Endothelial cell of umbilical vein (primary cell): ENCODE results near the gene OPCML. TPM values are rescaled to one million over a fixed set of nuclear protein-coding genes. Genes with fewer than 3 reads are reported as not detected.

ENCODE experiments used
- BruUV-seq: library from RNA; stranded (reverse); fragments of 400-500 nt; replicated peaks from 2 replicates; lab custom pipeline; 2021; lab: Mats Ljungman, UMichigan
- CTCF ChIA-PET: fragments of 300-600, 350-600 bp; sonication (Branson Sonifier 250); formaldehyde crosslinking; loops from one replicate; lab custom pipeline; 2021; ENCODE audit warnings: antibody characterized with exemption, inconsistent platforms; lab: Charles Lee
- POLR2A ChIA-PET: fragments of 300-600, 350-600 bp; sonication (Branson Sonifier 250); formaldehyde crosslinking; loops from one replicate; lab custom pipeline; 2021; ENCODE audit warnings: antibody characterized with exemption, inconsistent platforms; lab: Charles Lee
- DNase-seq: peaks from one replicate; pipeline ENCODE4 v3.0.0-alpha.2; 2011; ENCODE audit warnings: low read depth, low spot score
- FAIRE-seq: peaks from 2 replicates; lab custom pipeline; 2011; peaks lifted over from hg19 to GRCh38; lab: Jason Lieb, UNC
- H2AFZ ChIP-seq: 2 replicates; pipeline ENCODE4 v1.6.0; 2012; ENCODE audit warnings: low read depth, low read length, control low read depth, inconsistent platforms
- H3K27ac ChIP-seq: 2 replicates; pipeline ENCODE4 v1.5.1; 2011; ENCODE audit warnings: low read depth, mild to moderate bottlenecking, control low read depth, low read length, moderate library complexity; ENCODE audit not compliant: insufficient read depth
- H3K27me3 ChIP-seq, 2 experiments: 2 replicates each; pipeline versions ENCODE4 v1.6.0 to v1.6.1; 2011; ENCODE audit warnings: low read length in 2 of 2, mixed read lengths in 1 of 2; ENCODE audit not compliant: control insufficient read depth in 2 of 2, insufficient read depth in 2 of 2
- H3K36me3 ChIP-seq, 2 experiments: 2 replicates in 1 of 2; 3 replicates in 1 of 2; pipeline ENCODE4 v1.5.1; 2011; ENCODE audit warnings: low read length in 2 of 2, mild to moderate bottlenecking in 1 of 2, moderate library complexity in 1 of 2; ENCODE audit not compliant: control insufficient read depth in 2 of 2, insufficient read depth in 2 of 2; ENCODE audit errors: extremely low read depth in 1 of 2
- H3K4me1 ChIP-seq: 3 replicates; pipeline ENCODE4 v1.5.1; 2011; ENCODE audit warnings: mild to moderate bottlenecking, low read length; ENCODE audit not compliant: control insufficient read depth, insufficient read depth; ENCODE audit errors: extremely low read depth
- H3K4me2 ChIP-seq: 2 replicates; pipeline ENCODE4 v1.6.1; 2011; ENCODE audit warnings: low read length, control low read depth, mixed read lengths; ENCODE audit not compliant: insufficient read depth
- H3K4me3 ChIP-seq, 3 experiments: fragments of 200-600 bp in 1 of 3; sonication (generic), shearing (Covaris generic) in 1 of 3; replicated peaks in 1 of 3; 2 replicates each; pipeline ENCODE4 v1.5.1; 2011 to 2016; ENCODE audit warnings: control low read depth in 3 of 3, low read length in 3 of 3, mild to moderate bottlenecking in 2 of 3, inconsistent platforms in 1 of 3, low read depth in 1 of 3, moderate library complexity in 1 of 3; ENCODE audit not compliant: insufficient read depth in 1 of 3
- H3K79me2 ChIP-seq: 2 replicates; pipeline ENCODE4 v1.6.0; 2012; ENCODE audit warnings: low read length, inconsistent platforms; ENCODE audit not compliant: control insufficient read depth, insufficient read depth
- H3K9ac ChIP-seq: replicated peaks from 2 replicates; pipeline ENCODE3; 2011; ENCODE audit warnings: low read length, control low read depth; ENCODE audit not compliant: insufficient read depth; ENCODE audit errors: extremely low read depth
- H3K9me1 ChIP-seq: replicated peaks from 3 replicates; pipeline ENCODE4 v1.6.0; 2011; ENCODE audit warnings: mild to moderate bottlenecking, low read length; ENCODE audit not compliant: control insufficient read depth, insufficient read depth; ENCODE audit errors: extremely low read depth
- H3K9me3 ChIP-seq: replicated peaks from 2 replicates; pipeline ENCODE4 v1.5.1; 2012; ENCODE audit warnings: low read length, inconsistent platforms; ENCODE audit not compliant: control insufficient read depth, insufficient read depth
- H4K20me1 ChIP-seq: replicated peaks from 2 replicates; pipeline ENCODE3; 2011; ENCODE audit warnings: mild to moderate bottlenecking, low read length; ENCODE audit not compliant: control insufficient read depth, insufficient read depth; ENCODE audit errors: extremely low read depth
- EZH2 ChIP-seq: IDR thresholded peaks from 2 replicates; pipeline ENCODE4 v1.6.1; 2012; ENCODE audit warnings: borderline replicate concordance, low read depth, mild to moderate bottlenecking, moderate library complexity, low read length, inconsistent platforms; ENCODE audit not compliant: severe bottlenecking
- FOS ChIP-seq: IDR thresholded peaks from 2 replicates; pipeline ENCODE4 v1.6.1; 2011; ENCODE audit warnings: mild to moderate bottlenecking, low read length, moderate library complexity, borderline replicate concordance; ENCODE audit not compliant: insufficient read depth
- GATA2 ChIP-seq: IDR thresholded peaks from 2 replicates; pipeline ENCODE4 v1.7.0; 2011; ENCODE audit warnings: low read depth, mild to moderate bottlenecking, moderate library complexity, mixed read lengths, low read length; ENCODE audit not compliant: insufficient read length, insufficient read depth
- JUN ChIP-seq: IDR thresholded peaks from 2 replicates; pipeline ENCODE4 v1.6.1; 2011; ENCODE audit warnings: borderline replicate concordance, low read depth; ENCODE audit not compliant: insufficient read length, insufficient read depth
- MYC ChIP-seq: IDR thresholded peaks from one replicate; pipeline ENCODE4 v1.6.1; 2011; ENCODE audit warnings: mild to moderate bottlenecking, low read depth, low read length
- POLR2A ChIP-seq: IDR thresholded peaks from 2 replicates; pipeline ENCODE4 v1.6.1; 2012; ENCODE audit warnings: low read depth, mild to moderate bottlenecking, control low read depth, low read length
- POLR2AphosphoS5 ChIP-seq: IDR thresholded peaks from 2 replicates; pipeline ENCODE4 v1.6.1; 2012; ENCODE audit warnings: low read depth, mild to moderate bottlenecking, control low read depth, low read length, moderate library complexity; ENCODE audit not compliant: insufficient read depth
- dilution Hi-C: fragments of 300-500 bp; cut with MboI; formaldehyde crosslinking; loops from one replicate; pipeline ENCODE4 v1.15.0; 2019; ENCODE audit warnings: low sequenced_read_pairs; ENCODE audit not compliant: extremely low pct_ligation_motif_present
- intact Hi-C: fragments of 100-400 bp; cut with micrococcal nuclease; formaldehyde crosslinking; loops from one replicate; pipeline ENCODE4 v1.10.0; 2022
- polyA plus RNA-seq, 4 experiments: library from polyadenylated mRNA; depleted of rRNA in 3 of 4; stranded (reverse) in 3 of 4; unstranded in 1 of 4; fragments of >200 nt; gene quantifications; 2 replicates each; pipeline versions ENCODE4 v1.2.1 to v1.2.3, GENCODE V29; 2011 to 2012; ENCODE audit warnings: missing spikeins in 1 of 4
- total RNA-seq: library from RNA; stranded (reverse); gene quantifications from 2 replicates; pipeline ENCODE4 v1.2.3, GENCODE V29; 2021
- TF ChIP-seq, protein P1 (sequence below): IDR thresholded peaks from 2 replicates; pipeline ENCODE4 v1.6.1; 2011; ENCODE audit not compliant: insufficient read depth, insufficient read length
- TF ChIP-seq, protein P2 (sequence below), 2 donors: IDR thresholded peaks; 1 replicate in 1 of 2; 2 replicates in 1 of 2; pipeline ENCODE4 v1.5.1; 2011; ENCODE audit warnings: low read length in 2 of 2, mild to moderate bottlenecking in 2 of 2, moderate library complexity in 2 of 2, control low read depth in 1 of 2, inconsistent platforms in 1 of 2, low read depth in 1 of 2; ENCODE audit not compliant: insufficient read depth in 1 of 2; ENCODE audit errors: extremely low read depth in 1 of 2

The OPCML gene
- total and polyA plus RNA-seq, 2 donors (not counting 3 experiments of a cell fraction or from before 2014, with no cell fraction given), result not detected

DNA sequence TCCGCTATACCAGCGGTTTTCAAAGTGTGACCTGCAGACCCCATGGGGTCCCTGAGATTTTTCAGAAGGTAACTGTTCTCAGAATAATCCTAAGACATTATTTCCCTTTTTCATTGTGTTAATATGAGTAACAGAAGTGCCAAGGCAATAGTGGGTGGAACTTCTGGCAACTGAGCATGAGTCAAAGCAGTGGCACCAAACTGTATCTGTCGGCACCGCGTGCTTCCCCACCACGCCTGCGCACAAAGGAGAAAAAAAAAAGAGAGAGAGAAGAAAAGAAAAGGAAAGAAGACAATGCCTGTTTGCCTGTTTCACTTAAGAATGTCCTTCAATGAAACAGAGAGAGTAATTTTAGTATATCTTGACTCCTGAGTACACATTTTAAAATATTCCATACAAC, 679.9 kb downstream of the OPCML start:
- H3K4me1 ChIP-seq, result no peaks in the 10 kb centered on the region
- H3K9me3 ChIP-seq, result no peaks in the 10 kb centered on the region
- intact Hi-C loops (no loop called here), dilution Hi-C loops (no loop called here)
- no TSS peak for BruUV-seq
- ChIA-PET CTCF (no interaction called here), POLR2A (no interaction called here)
- no peaks in the 10 kb centered on the region for H3K9me1 ChIP-seq
- H3K79me2 ChIP-seq, result no peaks in the 10 kb centered on the region
- TF ChIP-seq EZH2 (no peak), POLR2A (no peak), GATA2 (no peak)
- TF ChIP-seq, protein P1, sequence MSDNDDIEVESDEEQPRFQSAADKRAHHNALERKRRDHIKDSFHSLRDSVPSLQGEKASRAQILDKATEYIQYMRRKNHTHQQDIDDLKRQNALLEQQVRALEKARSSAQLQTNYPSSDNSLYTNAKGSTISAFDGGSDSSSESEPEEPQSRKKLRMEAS, result no peak
- no peak overlapping the region for H3K27ac ChIP-seq
- H4K20me1 ChIP-seq, result no peaks in the 10 kb centered on the region
- H3K4me3 ChIP-seq, result no peak overlapping the region
- no peak overlapping the region for H2AFZ ChIP-seq
- no peaks in the 10 kb centered on the region for H3K27me3 ChIP-seq
- no peak overlapping the region for H3K4me2 ChIP-seq
- H3K36me3 ChIP-seq, result no peaks in the 10 kb centered on the region
- no peak overlapping the region for H3K9ac ChIP-seq
- DNase-seq (no peak), FAIRE-seq (no peak)

DNA sequence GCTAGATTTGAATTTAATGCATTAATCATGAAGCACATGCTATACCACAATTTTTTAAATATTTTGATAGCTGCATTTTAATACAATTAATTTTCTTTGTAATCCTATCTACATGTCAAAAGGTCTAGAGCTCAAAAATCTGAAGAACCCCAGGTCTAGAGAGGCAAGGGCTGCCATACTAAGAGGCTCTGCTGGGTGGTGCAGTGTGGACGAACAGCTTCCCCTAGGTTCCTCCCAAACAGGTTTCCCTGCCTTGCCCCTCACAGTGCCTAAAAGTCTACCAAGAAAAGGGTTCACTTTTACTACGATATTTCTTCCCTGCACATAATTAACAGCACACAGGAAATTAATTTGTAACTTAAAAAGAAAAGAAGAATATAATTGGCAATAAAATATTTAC, 681.1 kb downstream of the OPCML start:
- no peak overlapping the region for H2AFZ ChIP-seq
- no peaks in the 10 kb centered on the region for H3K27me3 ChIP-seq
- no peak overlapping the region for H3K4me2 ChIP-seq
- H3K4me1 ChIP-seq, result no peaks in the 10 kb centered on the region
- no peak for DNase-seq
- H3K9ac ChIP-seq, result no peak overlapping the region
- no peaks in the 10 kb centered on the region for H3K9me3 ChIP-seq
- H4K20me1 ChIP-seq, result no peaks in the 10 kb centered on the region
- ChIA-PET POLR2A (no interaction called here), CTCF (no interaction called here)
- H3K27ac ChIP-seq, result no peak overlapping the region
- H3K9me1 ChIP-seq, result no peaks in the 10 kb centered on the region
- H3K36me3 ChIP-seq, result no peaks in the 10 kb centered on the region
- no TSS peak for BruUV-seq
- H3K79me2 ChIP-seq, result no peaks in the 10 kb centered on the region
- no peak for TF ChIP-seq POLR2AphosphoS5
- TF ChIP-seq FOS, result no peak
- TF ChIP-seq JUN, result no peak
- TF ChIP-seq, protein P2, sequence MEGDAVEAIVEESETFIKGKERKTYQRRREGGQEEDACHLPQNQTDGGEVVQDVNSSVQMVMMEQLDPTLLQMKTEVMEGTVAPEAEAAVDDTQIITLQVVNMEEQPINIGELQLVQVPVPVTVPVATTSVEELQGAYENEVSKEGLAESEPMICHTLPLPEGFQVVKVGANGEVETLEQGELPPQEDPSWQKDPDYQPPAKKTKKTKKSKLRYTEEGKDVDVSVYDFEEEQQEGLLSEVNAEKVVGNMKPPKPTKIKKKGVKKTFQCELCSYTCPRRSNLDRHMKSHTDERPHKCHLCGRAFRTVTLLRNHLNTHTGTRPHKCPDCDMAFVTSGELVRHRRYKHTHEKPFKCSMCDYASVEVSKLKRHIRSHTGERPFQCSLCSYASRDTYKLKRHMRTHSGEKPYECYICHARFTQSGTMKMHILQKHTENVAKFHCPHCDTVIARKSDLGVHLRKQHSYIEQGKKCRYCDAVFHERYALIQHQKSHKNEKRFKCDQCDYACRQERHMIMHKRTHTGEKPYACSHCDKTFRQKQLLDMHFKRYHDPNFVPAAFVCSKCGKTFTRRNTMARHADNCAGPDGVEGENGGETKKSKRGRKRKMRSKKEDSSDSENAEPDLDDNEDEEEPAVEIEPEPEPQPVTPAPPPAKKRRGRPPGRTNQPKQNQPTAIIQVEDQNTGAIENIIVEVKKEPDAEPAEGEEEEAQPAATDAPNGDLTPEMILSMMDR (IDR thresholded peaks at IDR 0.05; ENCODE audit: extremely low read depth in 1 of 2, insufficient read depth in 1 of 2, low read depth in 1 of 2, low read length in 2 of 2), result no peak
- TF ChIP-seq MYC, result no peak
- no peak for TF ChIP-seq POLR2A
- TF ChIP-seq EZH2, result no peak
- no peak for TF ChIP-seq GATA2
- TF ChIP-seq, protein P1, result no peak
- intact Hi-C loops (no loop called here), dilution Hi-C loops (no loop called here)
- no peak for FAIRE-seq
- H3K4me3 ChIP-seq, result no peak overlapping the region
